Body of pancreas (tissue), 4 donors: ENCODE results near the gene WTAP. TPM values are rescaled to one million over a fixed set of nuclear protein-coding genes. Genes with fewer than 3 reads are reported as not detected.
A peak's percentile ranks its signal among the peaks of the same experiment; 100 is the strongest.

Experiments
- ATAC-seq: fragments of 150-250 bp; one replicate; pipeline ENCODE4 v1.9.1; 2016
- DNase-seq, 4 donors: peaks; one replicate each; pipeline ENCODE4 v3.0.0-alpha.2; 2019
- H3K27ac ChIP-seq, 4 donors: fragments of 200-600 bp; sonication (generic); 1 replicate in 3 of 4; 2 replicates in 1 of 4; pipeline versions ENCODE4 v1.5.1 to v1.6.1; 2016 to 2019; ENCODE audit warnings: mild to moderate bottlenecking in 1 of 4, mixed read lengths in 1 of 4, moderate library complexity in 1 of 4
- H3K27me3 ChIP-seq, 2 donors: fragments of 200-600 bp; sonication (generic); one replicate each; pipeline ENCODE4 v1.6.0; 2016; ENCODE audit warnings: mild to moderate bottlenecking in 1 of 2
- H3K36me3 ChIP-seq, 2 donors: fragments of 200-600 bp; sonication (generic); replicated peaks in 1 of 2; 2 replicates each; pipeline ENCODE4 v1.5.1; 2016; ENCODE audit warnings: low read depth in 2 of 2; ENCODE audit not compliant: insufficient read depth in 1 of 2
- H3K4me1 ChIP-seq: fragments of 200-600 bp; sonication (generic); one replicate; pipeline ENCODE4 v1.6.0; 2016
- H3K4me3 ChIP-seq, 2 donors: fragments of 200-600 bp; sonication (generic); 1 replicate in 1 of 2; 2 replicates in 1 of 2; pipeline ENCODE4 v1.5.1; 2016 to 2019
- H3K9me3 ChIP-seq, 3 donors: fragments of 200-600 bp; sonication (generic); 1 replicate in 2 of 3; 2 replicates in 1 of 3; pipeline ENCODE4 v1.5.1; 2016
- CTCF ChIP-seq, 7 experiments: fragments of 450-650 bp in 4 of 7; fragments of 200-600 bp in 3 of 7; sonication (generic) in 3 of 7; IDR thresholded peaks; one replicate each; pipeline ENCODE4 v1.5.1; 2016 to 2019; ENCODE audit warnings: antibody characterized with exemption in 7 of 7
- POLR2A ChIP-seq, 3 donors: fragments of 450-650 bp; IDR thresholded peaks; one replicate each; pipeline ENCODE4 v1.6.1; 2016; ENCODE audit warnings: antibody characterized with exemption in 3 of 3, mild to moderate bottlenecking in 2 of 3
- WGBS, 2 donors: methylation state at CpG; one replicate each; pipeline ENCODE4 v1.1.5; 2017; 5-methylcytosine and 5-hydroxymethylcytosine counted together
- intact Hi-C: fragments of 100-400 bp; cut with DNase I; formaldehyde crosslinking; loops from one replicate; pipeline ENCODE4 v1.15.1; 2023
- total RNA-seq, 2 donors: library from RNA; depleted of rRNA; stranded (reverse); fragments of >200 nt; gene quantifications; one replicate each; pipeline ENCODE4 v1.1.0, GENCODE V29; 2016

WTAP gene
- total RNA-seq, 2 donors from 2014 or later: 56.8 to 58.7 TPM

- DNase-seq (peak; percentile 88 to 96 (median 94)), ATAC-seq (peak; percentile 84)
- no peaks in the 10 kb centered on the region for H3K27me3 ChIP-seq
- TF ChIP-seq CTCF (IDR thresholded peaks at IDR 0.05) (peak in 2 of 7 experiments; percentile 3 to 9), POLR2A (IDR thresholded peaks at IDR 0.05) (peak; percentile 72 to 96 (median 94))
- WGBS, 2 donors: 0% methylated on average over 5 to 54 of the region's 74 CpGs
- no peaks in the 10 kb centered on the region for H3K9me3 ChIP-seq
- H3K4me3 ChIP-seq: peak within 1 kb of the TSS; percentile 70 to 85
- H3K27ac ChIP-seq: peak within 1 kb of the TSS; percentile 98
- intact Hi-C loops: no loop called here
- H3K36me3 ChIP-seq: no peaks in the 10 kb centered on the region
- peaks cover 38% of the 10 kb centered on the region for H3K4me1 ChIP-seq
Observed at GRCh38 chr6:159693128-159693893, 34.0 kb upstream of the WTAP start, which contains the start of gene SOD2. TSS of gene SOD2 (minus strand) at chr6:159693241. CDS start at chr6:159693167, 74 bp downstream.

GRCh38 chr6:159693894-159694545, 33.3 kb upstream of the WTAP start:
- DNase-seq: peak; percentile 54 to 83 (median 64)
- intact Hi-C loops: no loop called here
- H3K36me3 ChIP-seq: no peaks in the 10 kb centered on the region
- no peaks in the 10 kb centered on the region for H3K9me3 ChIP-seq
- peak overlapping the region; percentile 39 to 53 for H3K4me3 ChIP-seq
- H3K27ac ChIP-seq: peak overlapping the region; percentile 98
- ATAC-seq: peak; percentile 25
- H3K27me3 ChIP-seq: no peaks in the 10 kb centered on the region
- H3K4me1 ChIP-seq: peaks cover 31% of the 10 kb centered on the region
- WGBS, 2 donors: 5 to 6% methylated on average over 14 of the region's 14 CpGs
- no peak for TF ChIP-seq CTCF (IDR thresholded peaks at IDR 0.05)
- peak in 2 of 3 donors; percentile 5 to 36 for TF ChIP-seq POLR2A (IDR thresholded peaks at IDR 0.05)

GRCh38 chr6:159695984-159696383, 31.3 kb upstream of the WTAP start:
- intact Hi-C loops: no loop called here
- no peaks in the 10 kb centered on the region for H3K36me3 ChIP-seq
- H3K4me1 ChIP-seq: peaks cover 29% of the 10 kb centered on the region
- H3K27me3 ChIP-seq: no peaks in the 10 kb centered on the region
- DNase-seq (no peak), ATAC-seq (no peak)
- H3K27ac ChIP-seq: no peak overlapping the region
- WGBS, 2 donors: 95 to 96% methylated on average over 2 of the region's 2 CpGs
- no peak overlapping the region for H3K4me3 ChIP-seq
- H3K9me3 ChIP-seq: no peaks in the 10 kb centered on the region
- TF ChIP-seq CTCF (IDR thresholded peaks at IDR 0.05) (no peak), POLR2A (IDR thresholded peaks at IDR 0.05) (no peak)

GRCh38 chr6:159700970-159701369, 26.3 kb upstream of the WTAP start:
- Histone ChIP-seq H3K27ac (peak overlapping the region in 3 of 4 donors; percentile 52 to 74 (median 69)), H3K27me3 (no peaks in the 10 kb centered on the region), H3K9me3 (no peaks in the 10 kb centered on the region), H3K4me1 (peaks cover 21% of the 10 kb centered on the region), H3K4me3 (no peak overlapping the region), H3K36me3 (no peaks in the 10 kb centered on the region)
- no peak for TF ChIP-seq CTCF (IDR thresholded peaks at IDR 0.05)
- no peak for ATAC-seq
- WGBS, 2 donors: 62 to 87% methylated on average over 1 of the region's 1 CpG
- no peak for DNase-seq
- intact Hi-C loops: no loop called here
